OCI-LY1 (cell line): ENCODE results near the gene RAB5IF.

Experiments used
- EZH2 ChIP-seq: fragments of 200-600 bp; sonication (generic), shearing (Covaris generic); IDR thresholded peaks from 2 replicates; pipeline ENCODE4 v1.8.0; 2017; ENCODE audit warnings: borderline replicate concordance, mixed run types, mild to moderate bottlenecking, antibody characterized with exemption, low read length, moderate library complexity, mixed read lengths
- TF ChIP-seq, protein P1 (sequence below): fragments of 200-600 bp; sonication (generic), shearing (Covaris generic); IDR thresholded peaks from 2 replicates; pipeline ENCODE4 v1.5.1; 2017; ENCODE audit warnings: mild to moderate bottlenecking, antibody characterized with exemption, low read length, moderate library complexity, mixed read lengths

- TF ChIP-seq, protein P1, sequence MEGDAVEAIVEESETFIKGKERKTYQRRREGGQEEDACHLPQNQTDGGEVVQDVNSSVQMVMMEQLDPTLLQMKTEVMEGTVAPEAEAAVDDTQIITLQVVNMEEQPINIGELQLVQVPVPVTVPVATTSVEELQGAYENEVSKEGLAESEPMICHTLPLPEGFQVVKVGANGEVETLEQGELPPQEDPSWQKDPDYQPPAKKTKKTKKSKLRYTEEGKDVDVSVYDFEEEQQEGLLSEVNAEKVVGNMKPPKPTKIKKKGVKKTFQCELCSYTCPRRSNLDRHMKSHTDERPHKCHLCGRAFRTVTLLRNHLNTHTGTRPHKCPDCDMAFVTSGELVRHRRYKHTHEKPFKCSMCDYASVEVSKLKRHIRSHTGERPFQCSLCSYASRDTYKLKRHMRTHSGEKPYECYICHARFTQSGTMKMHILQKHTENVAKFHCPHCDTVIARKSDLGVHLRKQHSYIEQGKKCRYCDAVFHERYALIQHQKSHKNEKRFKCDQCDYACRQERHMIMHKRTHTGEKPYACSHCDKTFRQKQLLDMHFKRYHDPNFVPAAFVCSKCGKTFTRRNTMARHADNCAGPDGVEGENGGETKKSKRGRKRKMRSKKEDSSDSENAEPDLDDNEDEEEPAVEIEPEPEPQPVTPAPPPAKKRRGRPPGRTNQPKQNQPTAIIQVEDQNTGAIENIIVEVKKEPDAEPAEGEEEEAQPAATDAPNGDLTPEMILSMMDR, result no peak
- no peak for TF ChIP-seq EZH2
Observed at GRCh38 chr20:36593347-36593929, 12.1 kb upstream of the RAB5IF start.
